Neural progenitor cell (in vitro differentiated cells): ENCODE data around the gene SLC5A2. TPM values are rescaled to one million over a fixed set of nuclear protein-coding genes. Genes with fewer than 3 reads are reported as not detected.

Experiments
- DNase-seq: peaks from one replicate; pipeline ENCODE4 v3.0.0-alpha.2; 2016; ENCODE audit warnings: low spot score
- H2AFZ ChIP-seq: fragments of 200-600 bp; sonication (generic); replicated peaks from 2 replicates; pipeline ENCODE4 v1.6.1; 2016; ENCODE audit warnings: antibody characterized with exemption
- H3F3A ChIP-seq: fragments of 200-600 bp; sonication (generic); 2 replicates; pipeline ENCODE4 v1.6.1; 2016; ENCODE audit warnings: antibody characterized with exemption, low read depth
- H3K27ac ChIP-seq: fragments of 200-600 bp; sonication (generic); 2 replicates; pipeline ENCODE4 v1.5.1; 2016; ENCODE audit warnings: mild to moderate bottlenecking
- H3K27me3 ChIP-seq: fragments of 200-600 bp; sonication (generic); 2 replicates; pipeline ENCODE4 v1.6.1; 2016; ENCODE audit warnings: mild to moderate bottlenecking, moderate library complexity
- H3K36me3 ChIP-seq: fragments of 200-600 bp; sonication (generic); 2 replicates; pipeline ENCODE4 v1.5.1; 2016
- H3K4me1 ChIP-seq: fragments of 200-600 bp; sonication (generic); 2 replicates; pipeline ENCODE4 v1.6.1; 2016; ENCODE audit warnings: mixed run types
- H3K4me2 ChIP-seq: fragments of 200-600 bp; sonication (generic); 2 replicates; pipeline ENCODE4 v1.6.1; 2016
- H3K4me3 ChIP-seq: fragments of 200-600 bp; sonication (generic); 2 replicates; pipeline ENCODE4 v1.5.1; 2016
- H3K79me2 ChIP-seq: fragments of 200-600 bp; sonication (generic); 2 replicates; pipeline ENCODE4 v1.6.1; 2016; ENCODE audit warnings: low read depth
- H3K9ac ChIP-seq: fragments of 200-600 bp; sonication (generic); 2 replicates; pipeline ENCODE4 v1.6.1; 2016
- H3K9me3 ChIP-seq: fragments of 200-600 bp; sonication (generic); 2 replicates; pipeline ENCODE4 v1.5.1; 2016; ENCODE audit warnings: low read depth
- H4K20me1 ChIP-seq: fragments of 200-600 bp; sonication (generic); 2 replicates; pipeline ENCODE4 v1.6.1; 2016; ENCODE audit warnings: low read depth
- H3K27ac Mint-ChIP-seq: 3 replicates; pipeline ENCODE4 v1.8.0; 2021; ENCODE audit warnings: mixed read lengths
- H3K27me3 Mint-ChIP-seq: 2 replicates; pipeline ENCODE4 v1.8.0; 2022; ENCODE audit warnings: low read depth, mild to moderate bottlenecking, inconsistent platforms, moderate library complexity, mixed read lengths; ENCODE audit not compliant: insufficient read depth
- H3K36me3 Mint-ChIP-seq: 3 replicates; pipeline ENCODE4 v1.8.0; 2021; ENCODE audit warnings: mixed read lengths
- H3K4me1 Mint-ChIP-seq: 3 replicates; pipeline ENCODE4 v1.8.0; 2021; ENCODE audit warnings: mixed read lengths
- H3K4me3 Mint-ChIP-seq: 3 replicates; pipeline ENCODE4 v1.8.0; 2021; ENCODE audit warnings: mild to moderate bottlenecking, moderate library complexity, mixed read lengths
- H3K9me3 Mint-ChIP-seq: 3 replicates; pipeline ENCODE4 v1.8.0; 2020; ENCODE audit warnings: mixed read lengths
- CTCF ChIP-seq: fragments of 200-600 bp; sonication (generic); IDR thresholded peaks from 2 replicates; pipeline ENCODE4 v1.5.1; 2017; ENCODE audit warnings: antibody characterized with exemption, mild to moderate bottlenecking
- EZH2 ChIP-seq: fragments of 200-600 bp; sonication (generic); IDR thresholded peaks from 2 replicates; pipeline ENCODE4 v1.6.1; 2017; ENCODE audit warnings: antibody characterized with exemption, mild to moderate bottlenecking, moderate library complexity
- EZH2phosphoT487 ChIP-seq: fragments of 200-600 bp; sonication (generic); IDR thresholded peaks from 2 replicates; pipeline ENCODE4 v1.6.1; 2017; ENCODE audit warnings: antibody characterized with exemption
- total RNA-seq: library from RNA; depleted of rRNA; stranded (reverse); fragments of >200 nt; gene quantifications from 2 replicates; pipeline ENCODE4 v1.2.3, GENCODE V29; 2015; ENCODE audit warnings: low replicate concordance

Gene SLC5A2
- total RNA-seq, 1 donor from 2014 or later = not detected

- peak overlapping the region; percentile 48 for H3K27ac ChIP-seq
- no peaks in the 10 kb centered on the region for H3F3A ChIP-seq
- DNase-seq = no peak
- Mint-ChIP-seq H3K27me3 (peaks cover 8% of the 10 kb centered on the region), H3K4me3 (peak overlapping the region; percentile 94), H3K4me1 (peaks cover 22% of the 10 kb centered on the region), H3K9me3 (no peaks in the 10 kb centered on the region), H3K27ac (peak overlapping the region; percentile 96), H3K36me3 (no peaks in the 10 kb centered on the region)
- peaks cover 13% of the 10 kb centered on the region for H3K4me1 ChIP-seq
- H3K4me3 ChIP-seq = peak overlapping the region; percentile 96
- H3K4me2 ChIP-seq = peak overlapping the region; percentile 98
- peak overlapping the region; percentile 81 for H3K9ac ChIP-seq
- no peaks in the 10 kb centered on the region for H3K36me3 ChIP-seq
- no peaks in the 10 kb centered on the region for H4K20me1 ChIP-seq
- peaks cover 15% of the 10 kb centered on the region for H3K79me2 ChIP-seq
- no peaks in the 10 kb centered on the region for H3K27me3 ChIP-seq
- H2AFZ ChIP-seq = peak overlapping the region; percentile 71
- H3K9me3 ChIP-seq = no peaks in the 10 kb centered on the region
- no peak for TF ChIP-seq EZH2phosphoT487
Measured at GRCh38 chr16:31508706-31509195, 25.8 kb downstream of the SLC5A2 start.

GRCh38 chr16:31513126-31513525, 30.2 kb downstream of the SLC5A2 start:
- Histone ChIP-seq H3K4me2 (no peak overlapping the region), H3K27ac (no peak overlapping the region)
- no peak for TF ChIP-seq EZH2phosphoT487
- no peak for TF ChIP-seq CTCF
- TF ChIP-seq EZH2 = no peak

GRCh38 chr16:31513884-31514283, 31.0 kb downstream of the SLC5A2 start:
- no peaks in the 10 kb centered on the region for H3K9me3 Mint-ChIP-seq
- Histone ChIP-seq H3K79me2 (no peaks in the 10 kb centered on the region), H3K9me3 (no peaks in the 10 kb centered on the region), H2AFZ (no peak overlapping the region), H3K4me3 (no peak overlapping the region), H3K27me3 (no peaks in the 10 kb centered on the region), H4K20me1 (no peaks in the 10 kb centered on the region), H3F3A (no peaks in the 10 kb centered on the region), H3K36me3 (no peaks in the 10 kb centered on the region), H3K27ac (no peak overlapping the region), H3K4me1 (peaks cover 7% of the 10 kb centered on the region), H3K4me2 (no peak overlapping the region), H3K9ac (no peak overlapping the region)
- no peaks in the 10 kb centered on the region for H3K36me3 Mint-ChIP-seq
- no peak overlapping the region for H3K4me3 Mint-ChIP-seq
- no peak overlapping the region for H3K27ac Mint-ChIP-seq
- DNase-seq = no peak
- H3K27me3 Mint-ChIP-seq = peaks cover 7% of the 10 kb centered on the region
- peaks cover 7% of the 10 kb centered on the region for H3K4me1 Mint-ChIP-seq
- TF ChIP-seq EZH2 = no peak
- no peak for TF ChIP-seq EZH2phosphoT487
- TF ChIP-seq CTCF = no peak

More at GRCh38 chr16:31513126-31513525, 30.2 kb downstream of the SLC5A2 start:
- Histone ChIP-seq H2AFZ (no peak overlapping the region), H3K36me3 (no peaks in the 10 kb centered on the region), H3F3A (no peaks in the 10 kb centered on the region), H3K4me1 (peaks cover 7% of the 10 kb centered on the region), H3K27me3 (no peaks in the 10 kb centered on the region), H3K79me2 (no peaks in the 10 kb centered on the region), H3K9me3 (no peaks in the 10 kb centered on the region), H3K4me3 (no peak overlapping the region), H3K9ac (no peak overlapping the region), H4K20me1 (no peaks in the 10 kb centered on the region)
- Mint-ChIP-seq H3K27ac (no peak overlapping the region), H3K27me3 (peaks cover 7% of the 10 kb centered on the region), H3K4me3 (no peak overlapping the region), H3K9me3 (no peaks in the 10 kb centered on the region), H3K4me1 (peaks cover 11% of the 10 kb centered on the region), H3K36me3 (no peaks in the 10 kb centered on the region)
- no peak for DNase-seq

- Histone ChIP-seq H3K9me3 (no peaks in the 10 kb centered on the region), H3K4me2 (no peak overlapping the region), H4K20me1 (no peaks in the 10 kb centered on the region), H3K27me3 (no peaks in the 10 kb centered on the region), H3K4me3 (no peak overlapping the region), H3K27ac (no peak overlapping the region), H3K4me1 (no peaks in the 10 kb centered on the region), H3K79me2 (no peaks in the 10 kb centered on the region), H2AFZ (no peak overlapping the region), H3F3A (no peaks in the 10 kb centered on the region), H3K9ac (no peak overlapping the region), H3K36me3 (no peaks in the 10 kb centered on the region)
- H3K27ac Mint-ChIP-seq = no peak overlapping the region
- no peaks in the 10 kb centered on the region for H3K4me1 Mint-ChIP-seq
- TF ChIP-seq EZH2 (no peak), CTCF (no peak), EZH2phosphoT487 (no peak)
- no peak overlapping the region for H3K4me3 Mint-ChIP-seq
- no peaks in the 10 kb centered on the region for H3K36me3 Mint-ChIP-seq
- no peaks in the 10 kb centered on the region for H3K9me3 Mint-ChIP-seq
- H3K27me3 Mint-ChIP-seq = peaks cover 5% of the 10 kb centered on the region
- DNase-seq = no peak
Measured at GRCh38 chr16:31517800-31518402, 35.0 kb downstream of the SLC5A2 start.
